ENCODE data around the gene SLC15A1. TPM values are rescaled to one million over a fixed set of nuclear protein-coding genes. Genes with fewer than 3 reads are reported as not detected.

Gene SLC15A1
- total RNA-seq, 2 experiments from 2014 or later = not detected

GRCh38 chr13:98772794-98773452 lies 20.5 kb upstream of the SLC15A1 start:
- Mint-ChIP-seq H3K27ac (no peak overlapping the region), H3K4me1 (ENCODE audit: low read depth) (no peaks in the 10 kb centered on the region), H3K36me3 (ENCODE audit: low read depth) (no peaks in the 10 kb centered on the region), H3K27me3 (peaks cover 16% of the 10 kb centered on the region), H3K9me3 (peaks cover 2% of the 10 kb centered on the region), H3K4me3 (no peak overlapping the region)
- ChIA-PET POLR2A (no interaction called here), CTCF (no interaction called here)
- peaks cover 0 to 6% of the 10 kb centered on the region in 2 experiments for H3K9me3 ChIP-seq (ENCODE audit: control insufficient read depth in 1 of 2, insufficient read depth in 1 of 2, low read length in 2 of 2)
- no peaks in the 10 kb centered on the region for H3K4me1 ChIP-seq (ENCODE audit: insufficient read depth, low read length)
- peaks cover 0 to 2% of the 10 kb centered on the region in 2 experiments for H3K27me3 ChIP-seq (ENCODE audit: control insufficient read depth in 1 of 2, insufficient read depth in 2 of 2, low read length in 2 of 2)
- no peak for TF ChIP-seq CTCF (IDR thresholded peaks at IDR 0.05)
- ATAC-seq (ENCODE audit: poor library complexity) = no peak
- no peak overlapping the region for H3K27ac ChIP-seq (ENCODE audit: low read depth in 1 of 2, low read length in 2 of 2)
- H3K4me3 ChIP-seq (ENCODE audit: low read length) = no peak overlapping the region
- no peak for DNase-seq
- intact Hi-C loops (cut with DNase I, micrococcal nuclease) = no loop called here
- H3K36me3 ChIP-seq (ENCODE audit: insufficient read depth, low read length) = no peaks in the 10 kb centered on the region

- Mint-ChIP-seq H3K27ac (no peak overlapping the region), H3K4me3 (no peak overlapping the region), H3K27me3 (peaks cover 14% of the 10 kb centered on the region), H3K9me3 (peaks cover 2% of the 10 kb centered on the region), H3K4me1 (ENCODE audit: low read depth) (no peaks in the 10 kb centered on the region), H3K36me3 (ENCODE audit: low read depth) (no peaks in the 10 kb centered on the region)
- H3K9me3 ChIP-seq (ENCODE audit: control insufficient read depth in 1 of 2, insufficient read depth in 1 of 2, low read length in 2 of 2) = peaks cover 0 to 10% of the 10 kb centered on the region in 2 experiments
- intact Hi-C loops (cut with DNase I, micrococcal nuclease) = no loop called here
- ATAC-seq (ENCODE audit: poor library complexity) = no peak
- H3K36me3 ChIP-seq (ENCODE audit: insufficient read depth, low read length) = no peaks in the 10 kb centered on the region
- H3K27ac ChIP-seq (ENCODE audit: low read depth in 1 of 2, low read length in 2 of 2) = no peak overlapping the region
- H3K4me3 ChIP-seq (ENCODE audit: low read length) = no peak overlapping the region
- no peak for DNase-seq
- peaks cover 0 to 2% of the 10 kb centered on the region in 2 experiments for H3K27me3 ChIP-seq (ENCODE audit: control insufficient read depth in 1 of 2, insufficient read depth in 2 of 2, low read length in 2 of 2)
- CTCF ChIA-PET = no interaction called here
- POLR2A ChIA-PET = no interaction called here
- H3K4me1 ChIP-seq (ENCODE audit: insufficient read depth, low read length) = no peaks in the 10 kb centered on the region
- TF ChIP-seq CTCF (IDR thresholded peaks at IDR 0.05) = no peak
Observed at GRCh38 chr13:98771838-98772611, 19.6 kb upstream of the SLC15A1 start.

GRCh38 chr13:98769736-98770135 lies 17.3 kb upstream of the SLC15A1 start:
- Histone ChIP-seq H3K4me1 (ENCODE audit: insufficient read depth, low read length) (no peaks in the 10 kb centered on the region), H3K9me3 (ENCODE audit: control insufficient read depth in 1 of 2, insufficient read depth in 1 of 2, low read length in 2 of 2) (peaks cover 0 to 10% of the 10 kb centered on the region in 2 experiments), H3K36me3 (ENCODE audit: insufficient read depth, low read length) (no peaks in the 10 kb centered on the region), H3K27ac (ENCODE audit: low read depth in 1 of 2, low read length in 2 of 2) (no peak overlapping the region), H3K27me3 (ENCODE audit: control insufficient read depth in 1 of 2, insufficient read depth in 2 of 2, low read length in 2 of 2) (peaks cover 0 to 2% of the 10 kb centered on the region in 2 experiments), H3K4me3 (ENCODE audit: low read length) (no peak overlapping the region)
- TF ChIP-seq CTCF (IDR thresholded peaks at IDR 0.05) = no peak
- ATAC-seq (ENCODE audit: poor library complexity) (no peak), DNase-seq (no peak)
- Mint-ChIP-seq H3K4me1 (ENCODE audit: low read depth) (no peaks in the 10 kb centered on the region), H3K36me3 (ENCODE audit: low read depth) (no peaks in the 10 kb centered on the region), H3K27ac (no peak overlapping the region), H3K4me3 (no peak overlapping the region), H3K27me3 (peaks cover 18% of the 10 kb centered on the region), H3K9me3 (peaks cover 2% of the 10 kb centered on the region)
- intact Hi-C loops (cut with DNase I, micrococcal nuclease) = no loop called here
- POLR2A ChIA-PET = no interaction called here
- CTCF ChIA-PET = no interaction called here

Data from CD4-positive, alpha-beta T cell (primary cell).